Measurements from ENCODE around the gene CAMSAP3. TPM values are rescaled to one million over a fixed set of nuclear protein-coding genes. Genes with fewer than 3 reads are reported as not detected.

The CAMSAP3 gene
- total RNA-seq, 2 experiments from 2014 or later = 0.17 to 0.31 TPM

- H3K4me3 Mint-ChIP-seq = no peak overlapping the region
- POLR2A ChIA-PET = no interaction called here
- intact Hi-C loops (cut with micrococcal nuclease) = no loop called here
- no peaks in the 10 kb centered on the region for H3K4me1 Mint-ChIP-seq (ENCODE audit: low read depth)
- H3K27me3 Mint-ChIP-seq = no peaks in the 10 kb centered on the region
- no peaks in the 10 kb centered on the region for H3K9me3 Mint-ChIP-seq
- DNase-seq = no peak
- no peak overlapping the region for H3K27ac Mint-ChIP-seq
- CTCF ChIA-PET = no interaction called here
- peaks cover 35% of the 10 kb centered on the region for H3K36me3 Mint-ChIP-seq
Observed at GRCh38 chr19:7618771-7619510, 23.3 kb downstream of the CAMSAP3 start.

DNA sequence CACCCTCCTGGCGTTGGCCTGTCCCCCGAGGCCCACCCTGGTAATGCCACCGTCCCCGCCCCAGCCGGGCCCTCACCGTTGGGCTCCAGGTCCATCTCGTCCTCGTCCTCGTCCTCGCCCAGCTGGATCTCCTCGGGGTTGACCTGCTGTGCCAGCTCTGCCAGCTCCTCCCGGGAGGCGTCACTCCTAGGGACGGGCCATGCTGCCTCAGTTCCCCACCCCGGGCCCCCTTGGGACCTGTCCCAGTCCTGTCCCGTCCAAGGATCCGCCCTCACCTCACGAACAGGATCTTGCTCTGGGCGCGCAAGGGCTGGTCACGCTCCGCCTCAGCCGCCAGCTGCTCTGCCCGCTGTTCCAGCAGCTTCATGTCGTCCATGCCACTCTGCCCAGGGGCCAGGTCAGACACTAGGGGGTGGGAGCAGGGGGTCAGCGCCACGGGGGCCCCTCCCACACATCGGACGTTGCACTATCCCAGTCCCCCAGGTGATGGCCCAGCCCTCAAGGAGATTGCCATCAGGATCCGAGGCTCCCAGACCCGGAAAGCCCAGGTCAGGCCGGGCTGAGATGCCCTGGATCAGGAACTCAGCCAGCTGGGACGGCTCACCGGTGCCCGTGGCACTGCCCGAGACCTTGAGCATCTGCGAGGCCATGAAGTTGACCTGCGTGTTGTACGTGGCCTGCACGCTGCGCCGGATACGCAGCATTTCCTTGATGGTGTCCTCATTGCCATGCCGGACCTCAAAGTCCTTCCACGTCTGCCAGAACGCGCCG, 24.2 kb downstream of the CAMSAP3 start:
- H3K27me3 Mint-ChIP-seq = no peaks in the 10 kb centered on the region
- no peak overlapping the region for H3K27ac Mint-ChIP-seq
- DNase-seq = no peak
- no peaks in the 10 kb centered on the region for H3K9me3 Mint-ChIP-seq
- no peaks in the 10 kb centered on the region for H3K4me1 Mint-ChIP-seq (ENCODE audit: low read depth)
- H3K4me3 Mint-ChIP-seq = no peak overlapping the region
- intact Hi-C loops (cut with micrococcal nuclease) = no loop called here
- H3K36me3 Mint-ChIP-seq = peaks cover 37% of the 10 kb centered on the region
- ChIA-PET POLR2A (no interaction called here), CTCF (no interaction called here)

- Mint-ChIP-seq H3K4me3 (no peak overlapping the region), H3K36me3 (peaks cover 37% of the 10 kb centered on the region), H3K9me3 (no peaks in the 10 kb centered on the region), H3K4me1 (ENCODE audit: low read depth) (no peaks in the 10 kb centered on the region), H3K27me3 (no peaks in the 10 kb centered on the region), H3K27ac (no peak overlapping the region)
- ChIA-PET POLR2A (no interaction called here), CTCF (no interaction called here)
- no peak for DNase-seq
- intact Hi-C loops (cut with micrococcal nuclease) = no loop called here
Observed at GRCh38 chr19:7620442-7621412, 25.1 kb downstream of the CAMSAP3 start.

DNA sequence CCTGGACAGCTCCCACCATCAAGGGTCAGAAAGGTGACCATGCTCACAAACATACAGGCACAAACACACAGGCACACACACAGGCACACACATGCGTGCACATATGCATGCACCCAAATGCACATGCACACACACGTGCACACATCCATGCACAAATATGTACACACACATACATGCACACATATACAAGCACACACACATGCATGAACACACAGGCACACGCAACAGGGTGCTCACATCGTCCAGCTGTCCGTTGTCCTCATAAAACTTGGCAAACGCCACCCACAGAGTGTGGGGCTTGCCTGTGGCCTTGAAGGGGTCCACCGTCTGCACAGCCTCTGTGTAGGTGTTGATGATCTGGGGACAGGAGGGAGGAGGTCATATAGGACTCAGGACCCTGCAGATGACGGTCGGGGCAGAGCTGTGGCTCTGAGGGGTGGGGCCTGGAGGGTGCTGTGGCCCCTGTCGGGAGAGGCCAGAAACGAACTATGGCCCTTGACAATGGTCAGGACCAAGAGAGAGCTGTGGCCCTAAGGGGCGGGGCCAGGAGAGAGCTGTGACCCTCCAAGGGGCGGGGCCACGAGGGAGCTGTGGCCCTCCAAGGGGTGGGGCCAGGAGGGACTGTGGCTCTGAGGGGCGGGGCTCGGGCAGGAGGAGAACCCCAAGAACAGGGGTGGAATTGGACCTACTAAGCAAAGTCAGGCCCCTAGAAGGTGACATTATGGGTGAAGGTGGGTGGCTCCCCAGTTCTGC, 27.4 kb downstream of the CAMSAP3 start:
- Mint-ChIP-seq H3K4me3 (no peak overlapping the region), H3K36me3 (peaks cover 32% of the 10 kb centered on the region), H3K9me3 (no peaks in the 10 kb centered on the region), H3K27ac (no peak overlapping the region), H3K27me3 (no peaks in the 10 kb centered on the region), H3K4me1 (ENCODE audit: low read depth) (peaks cover 9% of the 10 kb centered on the region)
- POLR2A ChIA-PET = no interaction called here
- intact Hi-C loops (cut with micrococcal nuclease) = no loop called here
- DNase-seq = no peak
- CTCF ChIA-PET = interaction anchor here (0.7 kb wide), 1 partner anchor 176 kb away, joined by 3 read pairs; no protein-coding TSS in a partner anchor

DNA sequence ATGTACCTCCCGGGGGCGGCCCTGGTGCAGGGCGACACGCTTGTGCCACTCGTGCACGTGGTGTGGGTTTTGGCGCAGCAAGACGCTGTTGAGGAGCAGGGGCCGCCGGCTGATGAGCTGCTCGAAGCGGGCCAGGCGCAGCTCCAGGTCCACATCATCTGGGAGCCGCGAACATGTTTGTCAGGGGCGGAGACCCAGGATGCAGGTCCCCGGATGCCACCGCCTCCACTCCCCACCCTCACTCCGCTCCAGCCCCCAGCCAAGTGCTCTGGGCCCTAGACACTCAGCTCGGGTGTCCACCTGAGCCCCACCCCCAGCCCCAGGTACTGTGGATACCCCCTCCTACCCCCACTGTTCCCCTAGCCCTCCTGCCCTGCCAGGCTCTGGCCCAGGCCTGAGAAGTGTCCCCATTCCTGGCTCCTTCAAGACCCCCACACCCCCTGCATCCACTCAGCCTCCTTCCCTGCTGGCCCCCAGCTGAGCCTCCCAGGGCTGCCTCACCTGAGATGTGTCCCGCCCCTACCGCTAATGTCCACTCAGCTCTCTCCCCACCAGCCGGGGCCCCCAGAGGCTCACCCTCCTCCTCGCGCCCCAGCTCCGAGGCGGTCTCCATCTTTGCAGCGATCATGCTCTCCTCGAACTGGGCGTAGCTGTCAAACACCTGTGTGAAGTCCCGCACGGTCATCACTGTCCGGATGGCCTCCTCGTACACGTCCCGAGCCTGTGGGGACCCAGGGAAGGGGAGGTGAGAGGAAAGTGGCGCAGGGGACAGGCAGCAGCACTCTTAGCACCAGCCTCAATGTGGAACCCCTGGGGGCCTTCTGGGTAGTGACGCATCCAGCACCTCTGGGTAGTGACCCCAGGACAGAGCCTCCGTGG, 28.3 kb downstream of the CAMSAP3 start:
- no peak overlapping the region for H3K27ac Mint-ChIP-seq
- no peak for DNase-seq
- intact Hi-C loops (cut with micrococcal nuclease) = no loop called here
- CTCF ChIA-PET = interaction anchor here (0.7 to 0.8 kb wide), 2 partner anchors 56 to 175 kb away, joined by 3 read pairs; no protein-coding TSS in a partner anchor
- no peak overlapping the region for H3K4me3 Mint-ChIP-seq
- POLR2A ChIA-PET = no interaction called here
- H3K9me3 Mint-ChIP-seq = no peaks in the 10 kb centered on the region
- H3K36me3 Mint-ChIP-seq = peaks cover 25% of the 10 kb centered on the region
- peaks cover 18% of the 10 kb centered on the region for H3K4me1 Mint-ChIP-seq (ENCODE audit: low read depth)
- H3K27me3 Mint-ChIP-seq = no peaks in the 10 kb centered on the region

- no peak overlapping the region for H3K27ac Mint-ChIP-seq
- intact Hi-C loops (cut with micrococcal nuclease) = no loop called here
Observed at GRCh38 chr19:7624810-7625209, 29.1 kb downstream of the CAMSAP3 start.

DNA sequence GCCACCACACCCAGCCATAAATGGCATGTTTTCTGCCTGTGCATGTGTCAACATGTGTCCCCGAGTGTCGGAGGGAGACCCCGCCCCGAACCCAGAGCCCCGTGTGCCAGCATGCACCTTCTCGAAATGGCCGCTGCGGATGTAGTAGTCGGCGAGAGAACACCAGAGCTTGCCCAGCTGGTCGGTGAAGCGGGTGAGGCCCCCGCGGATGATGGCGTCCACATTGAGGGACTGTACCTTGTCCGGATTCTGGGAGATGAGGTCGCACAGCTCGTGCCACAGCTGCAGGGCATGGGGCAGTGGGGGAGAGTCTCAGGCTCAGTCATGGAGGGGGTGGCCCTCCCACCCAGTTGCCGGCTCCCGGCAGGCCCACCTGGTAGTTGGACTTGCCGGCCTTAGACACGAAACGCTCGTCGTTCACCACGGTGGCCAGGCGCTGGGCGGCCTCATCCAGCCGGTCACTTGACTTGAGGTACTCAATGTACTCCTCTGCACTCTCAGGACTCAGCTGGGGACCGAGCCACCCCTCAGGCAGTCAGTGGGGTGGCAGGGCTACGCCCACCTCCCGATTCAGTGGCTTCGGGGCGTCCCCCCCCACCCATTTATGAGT, 30.2 kb downstream of the CAMSAP3 start:
- POLR2A ChIA-PET = no interaction called here

More at GRCh38 chr19:7624810-7625209, 29.1 kb downstream of the CAMSAP3 start:
- H3K9me3 Mint-ChIP-seq = no peaks in the 10 kb centered on the region
- no peaks in the 10 kb centered on the region for H3K27me3 Mint-ChIP-seq
- DNase-seq = no peak
- H3K4me3 Mint-ChIP-seq = no peak overlapping the region
- POLR2A ChIA-PET = no interaction called here
- H3K4me1 Mint-ChIP-seq (ENCODE audit: low read depth) = peaks cover 24% of the 10 kb centered on the region
- CTCF ChIA-PET = no interaction called here
- peaks cover 31% of the 10 kb centered on the region for H3K36me3 Mint-ChIP-seq

GRCh38 chr19:7627166-7627565, 31.5 kb downstream of the CAMSAP3 start:
- no peak for DNase-seq
- Mint-ChIP-seq H3K9me3 (no peaks in the 10 kb centered on the region), H3K4me3 (peak overlapping the region; percentile 1), H3K27ac (no peak overlapping the region), H3K36me3 (peaks cover 22% of the 10 kb centered on the region), H3K4me1 (ENCODE audit: low read depth) (peaks cover 33% of the 10 kb centered on the region), H3K27me3 (no peaks in the 10 kb centered on the region)
- CTCF ChIA-PET = interaction anchor here (1.5 kb wide), 1 partner anchor 59 kb away, joined by 3 read pairs; no protein-coding TSS in a partner anchor
- POLR2A ChIA-PET = no interaction called here
- intact Hi-C loops (cut with micrococcal nuclease) = no loop called here

More for the DNA sequence above, 30.2 kb downstream of the CAMSAP3 start:
- Mint-ChIP-seq H3K27ac (no peak overlapping the region), H3K4me1 (ENCODE audit: low read depth) (peaks cover 32% of the 10 kb centered on the region), H3K36me3 (peaks cover 29% of the 10 kb centered on the region), H3K4me3 (no peak overlapping the region), H3K9me3 (no peaks in the 10 kb centered on the region), H3K27me3 (no peaks in the 10 kb centered on the region)
- CTCF ChIA-PET = no interaction called here
- intact Hi-C loops (cut with micrococcal nuclease) = no loop called here
- no peak for DNase-seq

GRCh38 chr19:7628589-7629311, 33.1 kb downstream of the CAMSAP3 start:
- H3K27ac Mint-ChIP-seq = peak overlapping the region; percentile 93
- peaks cover 33% of the 10 kb centered on the region for H3K4me1 Mint-ChIP-seq (ENCODE audit: low read depth)
- peak overlapping the region; percentile 96 for H3K4me3 Mint-ChIP-seq
- ChIA-PET CTCF (interaction anchor here (0.6 to 2.7 kb wide), 3 partner anchors 52 to 820 kb away, joined by 3 to 17 read pairs (median 14); partner anchors contain the start of gene TRAPPC5), POLR2A (interaction anchor here (1.0 to 1.4 kb wide), 5 partner anchors 9 to 315 kb away, joined by 3 to 10 read pairs (median 4); partner anchors contain the start of genes TIMM44 and TRAPPC5)
- intact Hi-C loops (cut with micrococcal nuclease) = loop anchor here (1.0 kb wide), 1 partner anchor 9 kb away; the partner anchor contains the start of gene STXBP2
- no peaks in the 10 kb centered on the region for H3K27me3 Mint-ChIP-seq
- H3K9me3 Mint-ChIP-seq = no peaks in the 10 kb centered on the region
- peaks cover 14% of the 10 kb centered on the region for H3K36me3 Mint-ChIP-seq
- no peak for DNase-seq
